Activated CD4-positive, alpha-beta T cell treated with anti-CD3 and anti-CD28 coated beads for 1 hour (primary cell): ENCODE results near the gene CCNY.

Experiments
- DNase-seq: peaks from one replicate; pipeline ENCODE4 v3.0.0-alpha.2; 2020

CCNY gene

DNA sequence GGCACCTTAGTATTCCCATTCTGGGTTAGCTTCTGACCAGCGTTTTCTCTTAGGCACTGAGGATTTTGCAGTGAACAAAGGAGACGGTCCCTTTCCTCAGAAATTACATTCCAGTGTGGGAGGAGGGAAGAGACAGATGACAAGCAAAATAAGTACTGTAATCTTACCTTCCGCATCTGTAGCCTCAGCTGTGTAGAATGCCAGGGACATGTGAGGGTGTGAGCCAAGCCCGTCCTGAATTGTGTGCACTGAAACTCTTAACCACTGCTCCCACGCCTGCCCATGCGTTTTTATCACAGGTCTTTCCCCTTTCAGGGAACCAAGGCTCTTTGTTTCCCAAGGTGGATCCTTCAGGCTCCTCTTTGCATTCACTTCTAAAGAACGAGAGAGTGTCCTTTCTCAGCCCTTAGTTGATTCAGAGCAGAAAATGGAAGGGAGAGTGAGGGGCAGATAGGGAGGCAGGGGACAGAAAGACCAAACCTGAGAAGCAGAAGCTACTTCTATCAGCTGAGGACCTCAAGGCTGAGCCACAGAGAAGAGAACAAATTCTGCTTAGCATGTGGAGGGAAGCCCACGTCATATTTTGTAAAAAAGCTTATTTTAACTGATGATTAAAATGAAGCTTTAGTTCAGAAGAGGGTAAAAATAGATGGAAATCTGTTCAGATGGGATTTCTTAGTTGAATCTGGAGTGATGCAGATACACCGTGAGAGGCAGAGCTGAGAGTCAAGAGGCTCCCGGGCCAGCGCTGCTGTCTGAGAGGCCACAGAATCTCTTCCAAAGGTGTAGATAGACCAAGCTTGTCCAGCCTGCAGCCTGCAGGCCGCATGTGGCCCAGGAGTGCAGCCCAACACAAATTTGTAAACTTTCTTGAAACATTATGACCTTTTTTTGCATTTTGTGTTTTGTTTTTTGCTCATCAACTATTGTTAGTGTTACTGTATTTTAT is 122.5 kb downstream of the CCNY start:
- DNase-seq: no peak

GRCh38 chr10:35459449-35459847 is 123.1 kb downstream of the CCNY start:
- no peak for DNase-seq

GRCh38 chr10:35460852-35461460 is 124.6 kb downstream of the CCNY start:
- DNase-seq: no peak

- DNase-seq: no peak
These were observed 126.2 kb downstream of the CCNY start for GRCh38 chr10:35462491-35462934.

DNA sequence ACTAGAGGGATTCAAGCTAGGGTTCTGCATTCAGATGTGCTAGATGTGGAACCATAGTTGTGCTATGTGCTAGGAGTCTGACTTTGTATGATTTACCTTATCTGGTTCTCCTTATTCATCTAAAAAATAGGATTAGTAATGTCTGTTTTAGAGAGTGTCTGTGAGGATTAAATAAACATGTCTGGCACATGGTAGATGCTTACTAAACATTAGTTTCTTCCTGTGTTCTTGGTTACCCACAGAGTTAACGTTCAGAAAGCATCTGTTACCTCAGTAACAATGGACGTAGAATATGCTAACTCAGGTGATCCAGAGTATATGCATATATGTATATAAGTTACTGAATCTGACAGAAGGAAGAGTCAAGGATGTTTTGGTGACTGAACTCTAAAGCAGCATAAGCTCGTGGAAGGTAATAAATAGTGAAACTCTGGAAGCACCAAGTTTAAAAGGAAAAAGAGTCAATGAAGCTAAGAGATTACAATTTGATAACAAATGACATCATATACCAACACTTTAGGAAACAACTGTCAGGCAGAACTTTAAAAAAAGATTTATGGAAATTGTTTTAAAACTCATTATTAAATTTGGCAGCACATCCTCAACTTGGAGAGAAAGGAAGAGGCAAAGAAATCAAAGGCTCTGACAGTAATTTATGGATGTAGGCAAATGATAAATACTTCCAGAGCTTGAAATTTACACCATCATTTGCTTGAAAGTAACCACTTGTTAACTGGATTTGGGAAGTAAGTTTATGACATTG is 127.0 kb downstream of the CCNY start:
- DNase-seq: no peak

DNA sequence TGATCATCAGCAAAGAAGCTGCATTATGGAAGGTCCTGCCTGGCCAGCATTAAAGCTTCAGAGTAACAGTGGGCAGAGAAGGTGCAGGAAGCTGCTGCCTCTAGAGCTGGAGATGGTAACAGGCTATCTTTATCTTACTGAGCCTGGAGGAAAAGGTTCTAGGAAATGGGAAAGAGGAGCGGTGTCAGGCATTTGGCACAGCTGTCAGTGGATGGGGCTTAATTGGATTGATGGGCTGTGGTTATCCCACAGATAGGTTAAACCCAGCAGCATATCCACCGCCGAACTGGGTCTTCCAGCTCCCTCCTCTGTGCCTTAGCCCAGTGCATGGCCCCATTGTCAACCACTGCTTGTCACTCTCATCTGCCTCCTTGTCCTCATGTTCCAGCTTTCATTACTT is 127.6 kb downstream of the CCNY start:
- DNase-seq: no peak

- DNase-seq: no peak
These were observed 128.6 kb downstream of the CCNY start for GRCh38 chr10:35464825-35465456.

- DNase-seq: no peak
These were observed 129.4 kb downstream of the CCNY start for GRCh38 chr10:35465673-35466072.

GRCh38 chr10:35466170-35466569 is 129.9 kb downstream of the CCNY start:
- DNase-seq: no peak

DNA sequence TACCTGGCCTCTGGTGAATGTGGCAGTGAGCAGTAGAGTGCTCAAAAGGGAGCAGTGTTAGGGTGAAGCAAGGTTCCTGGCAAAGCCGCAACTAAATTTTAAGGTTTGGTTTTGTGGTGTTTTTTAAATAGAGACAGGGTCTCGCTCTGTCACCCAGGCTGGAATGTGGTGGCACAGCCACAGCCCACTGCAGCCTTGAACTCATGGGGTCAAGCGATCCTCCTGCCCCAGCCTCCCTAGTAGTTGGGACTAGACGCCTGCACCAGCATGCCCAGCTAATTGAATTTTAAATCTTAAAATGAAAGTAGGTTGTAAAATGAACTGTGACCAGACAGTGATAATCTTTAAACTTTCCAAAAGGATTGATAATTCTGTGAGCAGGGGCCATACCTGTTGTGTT is 130.4 kb downstream of the CCNY start:
- DNase-seq: no peak

DNA sequence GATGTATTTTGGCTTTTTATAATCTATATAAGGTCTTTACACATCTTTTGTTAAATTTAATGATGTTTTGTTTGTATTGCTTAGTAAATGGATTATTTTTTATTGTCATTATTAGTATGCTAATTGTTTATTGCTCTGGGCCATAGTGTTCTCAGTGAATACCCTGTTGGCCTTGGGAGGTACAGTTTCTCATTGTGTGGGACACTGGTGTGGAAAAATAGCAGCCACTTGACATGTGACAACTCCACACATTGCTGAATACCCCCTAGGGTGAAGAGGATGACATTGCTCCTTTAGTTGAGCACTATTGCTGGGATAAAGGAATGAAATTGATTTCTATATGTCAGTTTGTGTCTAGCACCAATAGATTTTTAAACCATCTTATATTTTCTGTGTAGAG is 130.9 kb downstream of the CCNY start:
- no peak for DNase-seq

GRCh38 chr10:35470248-35470924 is 134.1 kb downstream of the CCNY start:
- no peak for DNase-seq

DNA sequence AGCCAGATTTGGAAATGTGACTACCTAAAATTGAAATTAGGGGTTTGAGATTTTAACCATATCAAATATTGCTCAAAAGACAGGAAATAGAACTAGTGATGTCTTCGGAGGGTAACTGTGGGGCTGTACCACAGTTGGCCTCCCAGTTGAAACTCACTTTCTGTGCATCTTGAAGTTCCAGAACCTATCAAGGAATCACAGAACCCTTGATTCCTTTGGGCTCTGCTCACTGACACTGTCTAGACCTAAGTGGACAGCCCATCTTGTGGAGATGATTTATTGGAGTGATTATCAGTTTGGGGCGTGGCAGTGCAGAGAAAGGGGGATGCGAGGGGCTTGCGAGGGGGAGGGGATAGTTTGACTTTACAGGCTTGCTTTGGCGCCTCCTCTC is 134.6 kb downstream of the CCNY start:
- DNase-seq: no peak

- no peak for DNase-seq
These were observed 135.1 kb downstream of the CCNY start for GRCh38 chr10:35471435-35471834.

GRCh38 chr10:35480142-35480541 is 143.8 kb downstream of the CCNY start:
- no peak for DNase-seq

- DNase-seq: no peak
These were observed 145.1 kb downstream of the CCNY start for GRCh38 chr10:35481413-35481812.

GRCh38 chr10:35486297-35486990 is 150.1 kb downstream of the CCNY start:
- DNase-seq: no peak

DNA sequence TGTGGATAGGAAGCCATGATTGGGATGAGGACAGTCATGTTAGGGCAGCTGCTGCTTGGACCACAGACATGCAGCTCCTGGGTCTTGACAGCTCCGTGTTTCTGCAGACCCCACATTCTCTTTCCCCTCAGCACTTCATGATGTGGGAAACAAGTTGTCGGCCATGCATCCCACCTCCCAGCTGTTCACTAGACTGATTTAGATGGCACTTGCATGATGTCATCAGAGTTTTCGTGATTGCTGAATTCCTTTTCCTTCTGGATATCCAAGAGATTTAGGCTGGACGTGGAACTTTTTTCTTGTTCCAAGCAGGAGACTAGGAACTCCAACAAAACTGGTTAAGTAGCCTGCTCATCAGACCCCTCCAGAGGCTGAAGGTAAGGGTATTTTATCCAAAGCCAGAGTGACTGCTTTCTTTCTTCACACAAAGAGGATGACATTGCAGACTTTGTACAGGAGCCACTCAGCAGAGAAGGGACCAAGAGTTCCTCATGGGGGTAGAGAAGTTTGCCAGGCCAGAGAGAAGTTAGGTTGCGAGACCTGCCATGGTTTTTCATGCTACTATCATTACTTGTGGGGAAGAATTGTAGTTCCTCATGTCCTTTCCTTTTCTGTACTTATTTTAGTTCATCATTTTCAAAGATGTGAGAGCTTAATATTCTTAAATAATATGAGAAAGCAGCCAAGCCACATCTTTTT is 151.2 kb downstream of the CCNY start:
- no peak for DNase-seq

GRCh38 chr10:35488228-35488627 is 151.9 kb downstream of the CCNY start:
- no peak for DNase-seq

DNA sequence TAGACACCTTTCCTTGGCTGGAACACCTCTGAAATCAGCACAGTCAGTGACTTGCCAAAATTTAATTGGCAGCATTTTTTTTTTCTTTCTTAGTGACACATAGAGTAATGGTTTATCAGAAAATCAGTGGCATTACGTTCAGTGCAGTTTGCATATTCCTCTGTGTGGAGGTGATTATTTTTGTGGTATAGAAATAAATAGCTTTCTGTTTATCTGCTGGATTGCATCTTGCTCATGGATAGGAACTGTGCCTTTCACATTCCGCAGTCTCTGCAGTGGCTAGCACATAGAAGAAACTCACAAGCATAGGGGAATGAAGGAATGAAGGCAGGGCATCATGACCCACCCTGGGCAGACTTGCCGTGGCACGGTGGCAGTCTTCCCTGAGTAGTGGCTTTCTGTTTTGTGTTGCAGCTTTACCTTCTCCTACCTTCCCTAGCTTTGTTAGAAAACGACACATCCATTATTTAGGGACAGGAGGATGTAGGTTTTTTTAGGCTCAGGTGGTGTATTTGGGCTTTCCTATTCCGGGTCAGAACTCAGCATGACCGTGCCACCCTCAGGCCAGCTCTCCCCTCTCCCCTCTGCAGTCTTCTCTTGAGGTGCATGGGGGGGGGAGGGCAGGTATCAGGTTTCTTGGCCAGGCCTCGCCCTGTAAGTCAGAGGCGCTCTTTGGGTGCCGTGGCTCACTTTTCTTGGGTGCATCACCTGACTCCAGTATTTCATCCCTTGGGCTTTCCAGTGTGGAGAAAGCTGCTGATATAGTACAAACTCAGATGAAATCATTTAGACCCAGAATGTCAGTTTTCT is 156.3 kb downstream of the CCNY start:
- no peak for DNase-seq
